ENCODE results near the gene HSD11B1.
"Not testable (repeated sequence)": the region's sequence is repeated elsewhere in the genome, so short reads cannot be mapped to it uniquely, and the experiment has no call there.

Gene HSD11B1

GRCh38 chr1:209696673-209697072 lies 8.0 kb upstream of the HSD11B1 start:
- Histone ChIP-seq H4K20me1 (ENCODE audit: insufficient read depth, low read length) (no peaks in the 10 kb centered on the region), H3K79me2 (ENCODE audit: insufficient read depth, low read length) (no peaks in the 10 kb centered on the region), H3K9me3 (ENCODE audit: low read length) (no peaks in the 10 kb centered on the region), H3K9ac (ENCODE audit: low read length) (no peak overlapping the region), H3K27me3 (ENCODE audit: insufficient read depth, low read length) (no peaks in the 10 kb centered on the region), H3K9me2 (ENCODE audit: low read depth, low read length) (no peaks in the 10 kb centered on the region), H2AFZ (ENCODE audit: low read length) (no peak overlapping the region), H3F3A (ENCODE audit: insufficient read depth, low read length) (no peaks in the 10 kb centered on the region), H3K4me1 (ENCODE audit: insufficient read depth, low read length, severe bottlenecking) (no peaks in the 10 kb centered on the region), H3K27ac (ENCODE audit: low read depth, low read length, poor library complexity, severe bottlenecking) (no peak overlapping the region), H3K36me3 (ENCODE audit: insufficient read depth, low read length) (no peaks in the 10 kb centered on the region), H3K4me3 (ENCODE audit: low read depth, low read length, poor library complexity, severe bottlenecking) (no peak overlapping the region), H3K4me2 (ENCODE audit: low read length) (no peak overlapping the region)
- TF ChIP-seq EZH2 (IDR thresholded peaks at IDR 0.05; ENCODE audit: borderline replicate concordance, low read length): no peak
- TF ChIP-seq, protein P1, sequence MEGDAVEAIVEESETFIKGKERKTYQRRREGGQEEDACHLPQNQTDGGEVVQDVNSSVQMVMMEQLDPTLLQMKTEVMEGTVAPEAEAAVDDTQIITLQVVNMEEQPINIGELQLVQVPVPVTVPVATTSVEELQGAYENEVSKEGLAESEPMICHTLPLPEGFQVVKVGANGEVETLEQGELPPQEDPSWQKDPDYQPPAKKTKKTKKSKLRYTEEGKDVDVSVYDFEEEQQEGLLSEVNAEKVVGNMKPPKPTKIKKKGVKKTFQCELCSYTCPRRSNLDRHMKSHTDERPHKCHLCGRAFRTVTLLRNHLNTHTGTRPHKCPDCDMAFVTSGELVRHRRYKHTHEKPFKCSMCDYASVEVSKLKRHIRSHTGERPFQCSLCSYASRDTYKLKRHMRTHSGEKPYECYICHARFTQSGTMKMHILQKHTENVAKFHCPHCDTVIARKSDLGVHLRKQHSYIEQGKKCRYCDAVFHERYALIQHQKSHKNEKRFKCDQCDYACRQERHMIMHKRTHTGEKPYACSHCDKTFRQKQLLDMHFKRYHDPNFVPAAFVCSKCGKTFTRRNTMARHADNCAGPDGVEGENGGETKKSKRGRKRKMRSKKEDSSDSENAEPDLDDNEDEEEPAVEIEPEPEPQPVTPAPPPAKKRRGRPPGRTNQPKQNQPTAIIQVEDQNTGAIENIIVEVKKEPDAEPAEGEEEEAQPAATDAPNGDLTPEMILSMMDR (IDR thresholded peaks at IDR 0.05; ENCODE audit: low read length): no peak

DNA sequence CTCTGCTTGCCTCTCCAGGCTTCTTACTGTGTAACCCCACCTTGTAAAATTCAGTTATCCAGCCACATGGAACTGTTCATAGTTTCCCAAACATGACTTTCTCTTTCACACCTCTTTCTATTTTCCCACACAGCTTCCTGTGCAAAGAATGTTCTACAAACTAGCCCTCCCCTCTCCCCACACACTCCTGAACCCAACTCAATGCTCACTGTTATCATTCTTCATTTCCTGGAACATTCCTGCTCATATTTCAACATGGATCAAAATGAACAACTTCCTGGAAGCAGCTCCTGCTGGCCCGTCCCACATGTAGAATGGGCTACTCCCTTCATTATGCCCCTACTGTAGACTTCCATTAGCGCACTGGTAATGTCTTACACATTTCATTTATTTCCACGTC lies 7.5 kb upstream of the HSD11B1 start:
- Histone ChIP-seq H3K4me3 (ENCODE audit: low read depth, low read length, poor library complexity, severe bottlenecking) (no peak overlapping the region), H3K36me3 (ENCODE audit: insufficient read depth, low read length) (no peaks in the 10 kb centered on the region), H3K9me3 (ENCODE audit: low read length) (no peaks in the 10 kb centered on the region), H3K4me1 (ENCODE audit: insufficient read depth, low read length, severe bottlenecking) (no peaks in the 10 kb centered on the region), H3K9ac (ENCODE audit: low read length) (no peak overlapping the region), H2AFZ (ENCODE audit: low read length) (no peak overlapping the region), H3K9me2 (ENCODE audit: low read depth, low read length) (no peaks in the 10 kb centered on the region), H3K27ac (ENCODE audit: low read depth, low read length, poor library complexity, severe bottlenecking) (no peak overlapping the region), H3K4me2 (ENCODE audit: low read length) (no peak overlapping the region), H3K27me3 (ENCODE audit: insufficient read depth, low read length) (no peaks in the 10 kb centered on the region), H3K79me2 (ENCODE audit: insufficient read depth, low read length) (no peaks in the 10 kb centered on the region), H4K20me1 (ENCODE audit: insufficient read depth, low read length) (no peaks in the 10 kb centered on the region), H3F3A (ENCODE audit: insufficient read depth, low read length) (no peaks in the 10 kb centered on the region)
- no peak for TF ChIP-seq EZH2 (IDR thresholded peaks at IDR 0.05; ENCODE audit: borderline replicate concordance, low read length)
- TF ChIP-seq, protein P1 (IDR thresholded peaks at IDR 0.05; ENCODE audit: low read length): no peak

- H4K20me1 ChIP-seq (ENCODE audit: insufficient read depth, low read length); H3K27ac ChIP-seq (ENCODE audit: low read depth, low read length, poor library complexity, severe bottlenecking); H3K4me1 ChIP-seq (ENCODE audit: insufficient read depth, low read length, severe bottlenecking); H3K4me2 ChIP-seq (ENCODE audit: low read length); H3K79me2 ChIP-seq (ENCODE audit: insufficient read depth, low read length); H3K9me3 ChIP-seq (ENCODE audit: low read length); H3K27me3 ChIP-seq (ENCODE audit: insufficient read depth, low read length); H3K9me2 ChIP-seq (ENCODE audit: low read depth, low read length); H3F3A ChIP-seq (ENCODE audit: insufficient read depth, low read length); H2AFZ ChIP-seq (ENCODE audit: low read length); H3K36me3 ChIP-seq (ENCODE audit: insufficient read depth, low read length); H3K4me3 ChIP-seq (ENCODE audit: low read depth, low read length, poor library complexity, severe bottlenecking); H3K9ac ChIP-seq (ENCODE audit: low read length): not testable (repeated sequence)
Observed at GRCh38 chr1:209700686-209701085, 4.0 kb upstream of the HSD11B1 start.

DNA sequence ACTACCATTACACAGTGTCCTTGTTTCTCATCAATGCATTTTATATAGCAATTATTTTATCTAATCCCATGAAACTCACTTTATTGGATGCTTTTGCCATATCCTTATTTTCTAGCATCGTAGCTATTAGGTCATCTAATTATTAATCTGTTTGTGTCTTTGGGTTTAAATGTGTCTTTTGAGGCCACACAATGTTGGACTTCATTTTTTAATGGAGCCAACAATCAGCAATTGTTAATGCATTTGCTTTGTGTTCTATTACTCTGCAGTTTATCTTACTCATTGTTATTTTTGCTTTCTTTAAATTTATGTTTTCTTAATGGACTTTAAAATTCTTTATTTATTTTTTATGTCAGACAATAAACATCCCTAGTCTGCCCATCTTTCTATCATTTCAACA lies 1.8 kb upstream of the HSD11B1 start:
- H3K9me2 ChIP-seq (ENCODE audit: low read depth, low read length): no peaks in the 10 kb centered on the region
- no peak overlapping the region for H3K9ac ChIP-seq (ENCODE audit: low read length)
- H3K4me3 ChIP-seq (ENCODE audit: low read depth, low read length, poor library complexity, severe bottlenecking): no peak overlapping the region
- TF ChIP-seq, protein P1 (IDR thresholded peaks at IDR 0.05; ENCODE audit: low read length): no peak
- TF ChIP-seq EZH2 (IDR thresholded peaks at IDR 0.05; ENCODE audit: borderline replicate concordance, low read length): no peak
- H3K4me2 ChIP-seq (ENCODE audit: low read length): no peak overlapping the region
- H2AFZ ChIP-seq (ENCODE audit: low read length): no peak overlapping the region
- no peaks in the 10 kb centered on the region for H3K27me3 ChIP-seq (ENCODE audit: insufficient read depth, low read length)
- H3K27ac ChIP-seq (ENCODE audit: low read depth, low read length, poor library complexity, severe bottlenecking): no peak overlapping the region
- H3K36me3 ChIP-seq (ENCODE audit: insufficient read depth, low read length): no peaks in the 10 kb centered on the region
- H3F3A ChIP-seq (ENCODE audit: insufficient read depth, low read length): no peaks in the 10 kb centered on the region
- H3K4me1 ChIP-seq (ENCODE audit: insufficient read depth, low read length, severe bottlenecking): no peaks in the 10 kb centered on the region
- H3K9me3 ChIP-seq (ENCODE audit: low read length): no peaks in the 10 kb centered on the region
- no peaks in the 10 kb centered on the region for H4K20me1 ChIP-seq (ENCODE audit: insufficient read depth, low read length)
- no peaks in the 10 kb centered on the region for H3K79me2 ChIP-seq (ENCODE audit: insufficient read depth, low read length)
